GM23338 (cell line): Measurements from ENCODE around the gene CTNND2. TPM values are rescaled to one million over a fixed set of nuclear protein-coding genes. Genes with fewer than 3 reads are reported as not detected.

ENCODE experiments used
- ATAC-seq: fragments of 200-7000 bp; cut with Tn5 transposase; 3 replicates; pipeline ENCODE4 v1.9.1; 2020
- DNase-seq: peaks from one replicate; pipeline ENCODE4 v3.0.0-alpha.2; 2015; ENCODE audit warnings: low spot score
- H2AFZ ChIP-seq: fragments of 200-600 bp; sonication (generic); 2 replicates; pipeline ENCODE4 v1.8.0; 2016; ENCODE audit warnings: antibody characterized with exemption, mild to moderate bottlenecking, moderate library complexity
- H3F3A ChIP-seq: fragments of 200-600 bp; sonication (generic); replicated peaks from 2 replicates; pipeline ENCODE4 v1.8.0; 2017; ENCODE audit warnings: antibody characterized with exemption, mixed run types, low read depth
- H3K27ac ChIP-seq: fragments of 200-600 bp; sonication (generic); 2 replicates; pipeline ENCODE4 v1.6.1; 2016; ENCODE audit warnings: low read depth
- H3K27me3 ChIP-seq: fragments of 200-600 bp; sonication (generic); 2 replicates; pipeline ENCODE4 v1.8.0; 2016; ENCODE audit warnings: mild to moderate bottlenecking, mixed run types, moderate library complexity; ENCODE audit not compliant: insufficient read depth
- H3K36me3 ChIP-seq: fragments of 200-600 bp; sonication (generic); 2 replicates; pipeline ENCODE4 v1.8.0; 2016; ENCODE audit warnings: mild to moderate bottlenecking; ENCODE audit not compliant: insufficient read depth
- H3K4me1 ChIP-seq: fragments of 200-600 bp; sonication (generic); 2 replicates; pipeline ENCODE4 v1.8.0; 2016; ENCODE audit warnings: mild to moderate bottlenecking, moderate library complexity; ENCODE audit not compliant: insufficient read depth
- H3K4me2 ChIP-seq: fragments of 200-600 bp; sonication (generic); 2 replicates; pipeline ENCODE4 v1.7.1; 2017; ENCODE audit warnings: mixed run types
- H3K4me3 ChIP-seq: fragments of 200-600 bp; sonication (generic); 2 replicates; pipeline ENCODE4 v1.6.1; 2016; ENCODE audit warnings: mixed run types
- H3K79me2 ChIP-seq: fragments of 200-600 bp; sonication (generic); replicated peaks from 2 replicates; pipeline ENCODE4 v1.8.0; 2017; ENCODE audit warnings: mild to moderate bottlenecking; ENCODE audit not compliant: insufficient read depth
- H3K9me2 ChIP-seq: fragments of 200-600 bp; sonication (generic); 2 replicates; pipeline ENCODE4 v1.8.0; 2017; ENCODE audit not compliant: insufficient read depth
- H4K20me1 ChIP-seq: fragments of 200-600 bp; sonication (generic); replicated peaks from 2 replicates; pipeline ENCODE4 v1.8.0; 2017; ENCODE audit warnings: mild to moderate bottlenecking; ENCODE audit not compliant: insufficient read depth
- H3K27ac Mint-ChIP-seq: 2 replicates; pipeline ENCODE4 v1.8.0; 2020; ENCODE audit warnings: inconsistent platforms, mild to moderate bottlenecking, moderate library complexity, mixed read lengths
- H3K27me3 Mint-ChIP-seq: 3 replicates; pipeline ENCODE4 v1.8.0; 2022; ENCODE audit warnings: low read depth, mild to moderate bottlenecking, moderate library complexity, mixed read lengths, inconsistent platforms; ENCODE audit not compliant: insufficient read depth, poor library complexity
- H3K36me3 Mint-ChIP-seq: 3 replicates; pipeline ENCODE4 v1.8.0; 2021; ENCODE audit warnings: low read depth, mild to moderate bottlenecking, inconsistent platforms, moderate library complexity, mixed read lengths
- H3K4me1 Mint-ChIP-seq: 3 replicates; pipeline ENCODE4 v1.8.0; 2020; ENCODE audit warnings: mild to moderate bottlenecking, inconsistent platforms, mixed read lengths
- H3K4me3 Mint-ChIP-seq: 3 replicates; pipeline ENCODE4 v1.8.0; 2021; ENCODE audit warnings: moderate library complexity, mild to moderate bottlenecking, inconsistent platforms, mixed read lengths
- H3K9me3 Mint-ChIP-seq: 3 replicates; pipeline ENCODE4 v1.8.0; 2020; ENCODE audit warnings: moderate library complexity, mild to moderate bottlenecking, inconsistent platforms, mixed read lengths
- CREB1 ChIP-seq: fragments of 250-450 bp; sonication (Bioruptor Pico); IDR thresholded peaks from 2 replicates; pipeline ENCODE4 v1.5.0; 2020; ENCODE audit warnings: low read depth, mild to moderate bottlenecking, moderate library complexity
- CTCF ChIP-seq, 2 experiments: fragments of 200-600 bp in 1 of 2; sonication (generic) in 1 of 2; conservative IDR thresholded peaks; 2 replicates each; pipeline versions ENCODE4 v1.5.1 to v1.6.1; 2016 to 2017; ENCODE audit warnings: antibody characterized with exemption in 2 of 2, low read depth in 2 of 2, mild to moderate bottlenecking in 2 of 2, moderate library complexity in 1 of 2
- ETS1 ChIP-seq: IDR thresholded peaks from 2 replicates; pipeline ENCODE4 v1.6.1; 2016; ENCODE audit warnings: antibody characterized with exemption
- EZH2 ChIP-seq: fragments of 200-600 bp; sonication (generic); IDR thresholded peaks from one replicate; pipeline ENCODE4 v1.8.0; 2017; ENCODE audit warnings: antibody characterized with exemption, mild to moderate bottlenecking, low read depth; ENCODE audit not compliant: unreplicated experiment
- EZH2phosphoT487 ChIP-seq: fragments of 200-600 bp; sonication (generic); IDR thresholded peaks from one replicate; pipeline ENCODE4 v1.8.1; 2018; ENCODE audit warnings: antibody characterized with exemption; ENCODE audit not compliant: unreplicated experiment
- JUNB ChIP-seq: IDR thresholded peaks from one replicate; pipeline ENCODE4 v1.6.1; 2016; ENCODE audit warnings: antibody characterized with exemption; ENCODE audit not compliant: unreplicated experiment
- NANOG ChIP-seq: IDR thresholded peaks from 2 replicates; pipeline ENCODE4 v1.6.1; 2016; ENCODE audit warnings: antibody characterized with exemption, borderline replicate concordance
- POLR2AphosphoS5 ChIP-seq: IDR thresholded peaks from 2 replicates; pipeline ENCODE4 v1.6.1; 2016; ENCODE audit warnings: antibody characterized with exemption, low read depth
- REST ChIP-seq: IDR thresholded peaks from one replicate; pipeline ENCODE4 v1.6.1; 2018; ENCODE audit warnings: antibody characterized with exemption; ENCODE audit not compliant: unreplicated experiment
- STAT1 ChIP-seq: IDR thresholded peaks from one replicate; pipeline ENCODE4 v1.6.1; 2016; ENCODE audit warnings: antibody characterized with exemption; ENCODE audit not compliant: unreplicated experiment
- ZNF114 ChIP-seq: fragments of 250-450 bp; sonication (Bioruptor Pico); IDR thresholded peaks from 2 replicates; pipeline ENCODE4 v1.5.0; 2020; ENCODE audit warnings: mild to moderate bottlenecking, moderate library complexity
- ZNF331 ChIP-seq: fragments of 250-450 bp; sonication (Bioruptor Pico); IDR thresholded peaks from 2 replicates; pipeline ENCODE4 v1.5.0; 2020; ENCODE audit warnings: low read depth, mild to moderate bottlenecking, moderate library complexity
- ZNF462 ChIP-seq: fragments of 250-450 bp; sonication (Bioruptor Pico); IDR thresholded peaks from 2 replicates; pipeline ENCODE4 v1.5.0; 2020; ENCODE audit warnings: mild to moderate bottlenecking, moderate library complexity
- polyA plus RNA-seq: library from polyadenylated mRNA; unstranded; fragments of >200 nt; fragmentation: Nextera tagmentation; extraction: Ambion mirVana; gene quantifications from 2 replicates; pipeline ENCODE4 v1.2.1, GENCODE V29; 2016
- total RNA-seq: library from RNA; depleted of rRNA; stranded (reverse); fragments of >200 nt; shearing (Covaris generic); gene quantifications from 2 replicates; pipeline ENCODE4 v1.2.3, GENCODE V29; 2014

The CTNND2 gene
- total and polyA plus RNA-seq, 2 experiments from 2014 or later, result 5.1 to 7.0 TPM

- Histone ChIP-seq H3K4me1 (no peaks in the 10 kb centered on the region), H3K27me3 (no peaks in the 10 kb centered on the region), H4K20me1 (no peaks in the 10 kb centered on the region), H3K4me3 (no peak overlapping the region), H3K4me2 (no peak overlapping the region), H3K27ac (no peak overlapping the region), H3F3A (no peaks in the 10 kb centered on the region), H3K9me2 (peaks cover 6% of the 10 kb centered on the region; the same call in 1 of the 2 replicates), H2AFZ (no peak overlapping the region), H3K36me3 (no peaks in the 10 kb centered on the region), H3K79me2 (no peaks in the 10 kb centered on the region)
- H3K36me3 Mint-ChIP-seq, result no peaks in the 10 kb centered on the region
- H3K9me3 Mint-ChIP-seq, result peaks cover 3% of the 10 kb centered on the region; the same call in 2 of the 3 replicates
- no peak overlapping the region for H3K27ac Mint-ChIP-seq
- DNase-seq (no peak), ATAC-seq (no peak)
- TF ChIP-seq EZH2, result no peak
- TF ChIP-seq ZNF114 (CRISPR knock-in tag), result no peak
- TF ChIP-seq CREB1 (CRISPR knock-in tag), result no peak
- no peak for TF ChIP-seq ZNF331
- no peak for TF ChIP-seq REST
- no peak for TF ChIP-seq JUNB
- TF ChIP-seq STAT1, result no peak
- TF ChIP-seq NANOG, result no peak
- TF ChIP-seq ETS1, result no peak
- no peak for TF ChIP-seq POLR2AphosphoS5
- no peak for TF ChIP-seq CTCF (conservative IDR thresholded peaks at IDR 0.05; ENCODE audit: low read depth in 2 of 2)
- no peak for TF ChIP-seq EZH2phosphoT487
- no peak for TF ChIP-seq ZNF462 (CRISPR knock-in tag)
- H3K27me3 Mint-ChIP-seq, result peaks cover 4% of the 10 kb centered on the region
- H3K4me1 Mint-ChIP-seq, result no peaks in the 10 kb centered on the region; the same call in 2 of the 3 replicates
- no peak overlapping the region for H3K4me3 Mint-ChIP-seq
Observed at GRCh38 chr5:10949856-10950630, 954.2 kb downstream of the CTNND2 start.
